Measurements from ENCODE around the gene ID3.
A peak's percentile ranks its signal among the peaks of the same experiment; 100 is the strongest.

The ID3 gene

GRCh38 chr1:23524716-23525401, 34.4 kb downstream of the ID3 start:
- DNase-seq: peak; percentile 93

GRCh38 chr1:23524163-23524562, 35.1 kb downstream of the ID3 start:
- no peak for DNase-seq

- DNase-seq: no peak
These were observed 36.9 kb downstream of the ID3 start for GRCh38 chr1:23522244-23522982.

GRCh38 chr1:23521588-23521987, 37.7 kb downstream of the ID3 start:
- no peak for DNase-seq

- no peak for DNase-seq
These were observed 41.7 kb downstream of the ID3 start for GRCh38 chr1:23517581-23517980.

- no peak for DNase-seq
These were observed 43.4 kb downstream of the ID3 start for GRCh38 chr1:23515905-23516304.

GRCh38 chr1:23514111-23514679, 45.1 kb downstream of the ID3 start:
- no peak for DNase-seq

GRCh38 chr1:23509896-23510295, 49.4 kb downstream of the ID3 start:
- DNase-seq: no peak

All from NCI-H146 (cell line).